A549 (cell line): ENCODE measurements around the gene CPEB4. TPM values are rescaled to one million over a fixed set of nuclear protein-coding genes. Genes with fewer than 3 reads are reported as not detected.

Experiments
- ATAC-seq, 2 experiments: fragments of 200-7000 bp in 1 of 2; fragments of >200 bp in 1 of 2; cut with Nextera tagmentation in 1 of 2; cut with Tn5 transposase in 1 of 2; 3 replicates each; pipeline versions ENCODE4 v1.8.0 to v1.9.1; 2018 to 2020; ENCODE audit warnings: mild to moderate bottlenecking in 1 of 2, moderate library complexity in 1 of 2
- CTCF ChIA-PET: fragments of 300-600 bp; sonication (Branson Sonifier 250); formaldehyde crosslinking; extraction: SDS; loops from one replicate; lab custom pipeline; 2021; ENCODE audit warnings: antibody characterized with exemption, inconsistent platforms; lab: Yijun Ruan, JAX
- POLR2A ChIA-PET: fragments of 350-600 bp; formaldehyde crosslinking; extraction: SDS; loops from one replicate; lab custom pipeline; 2021; ENCODE audit warnings: antibody characterized with exemption, inconsistent platforms; lab: Yijun Ruan, JAX
- DNase-seq, 2 experiments: peaks; one replicate each; pipeline versions ENCODE4 v3.0.0 to v3.0.0-alpha.2; 2011 to 2016; ENCODE audit warnings: low read depth in 1 of 2, low spot score in 1 of 2
- FAIRE-seq: peaks from 2 replicates; lab custom pipeline; 2011; peaks lifted over from hg19 to GRCh38; lab: Jason Lieb, UNC
- H3K27ac ChIP-seq, 2 experiments: fragments of >200 bp; sonication (Bioruptor Twin); formaldehyde crosslinking; 3 replicates each; pipeline ENCODE4 v1.5.1; 2016 to 2017
- H3K4me1 ChIP-seq: fragments of >200 bp; sonication (Bioruptor Twin); formaldehyde crosslinking; 3 replicates; pipeline ENCODE4 v1.6.1; 2016
- H3K4me2 ChIP-seq: fragments of >200 bp; sonication (Bioruptor Twin); formaldehyde crosslinking; 3 replicates; pipeline ENCODE4 v1.6.1; 2016
- H3K4me3 ChIP-seq: fragments of >200 bp; sonication (Bioruptor Twin); formaldehyde crosslinking; 3 replicates; pipeline ENCODE4 v1.5.1; 2016
- H3K9me3 ChIP-seq: fragments of >200 bp; sonication (Bioruptor Twin); formaldehyde crosslinking; 3 replicates; pipeline ENCODE4 v1.6.1; 2016
- ATOH8 ChIP-seq: fragments of 250-450 bp; sonication (Bioruptor Pico); IDR thresholded peaks from 2 replicates; pipeline ENCODE4 v1.5.0; 2020; ENCODE audit warnings: low read depth, mild to moderate bottlenecking, moderate library complexity
- BCL3 ChIP-seq: fragments of >200 bp; sonication (Bioruptor Twin); formaldehyde crosslinking; IDR thresholded peaks from 3 replicates; pipeline ENCODE4 v1.6.1; 2016
- CBX8 ChIP-seq: fragments of 200-600 bp; sonication (generic); IDR thresholded peaks from 2 replicates; pipeline ENCODE4 v1.6.1; 2016
- CEBPB ChIP-seq, 2 experiments: fragments of >200 bp in 1 of 2; sonication (Bioruptor Twin) in 1 of 2; formaldehyde crosslinking in 1 of 2; IDR thresholded peaks; 2 replicates each; pipeline ENCODE4 v1.6.1; 2012 to 2016
- CHD2 ChIP-seq: fragments of 150-350 bp; IDR thresholded peaks from 2 replicates; pipeline ENCODE4 v1.6.1; 2014; ENCODE audit warnings: low read length; ENCODE audit not compliant: partially characterized antibody
- E2F6 ChIP-seq: IDR thresholded peaks from 2 replicates; pipeline ENCODE4 v1.6.1; 2012; ENCODE audit warnings: low read depth, borderline replicate concordance
- EHF ChIP-seq: fragments of 250-450 bp; sonication (Bioruptor Pico); IDR thresholded peaks from 2 replicates; pipeline ENCODE4 v1.5.0; 2020; ENCODE audit warnings: mild to moderate bottlenecking
- EHMT2 ChIP-seq: fragments of 200-600 bp; sonication (generic); IDR thresholded peaks from 2 replicates; pipeline ENCODE4 v1.6.1; 2016; ENCODE audit warnings: antibody characterized with exemption, low read depth, mild to moderate bottlenecking, moderate library complexity
- EP300 ChIP-seq, 2 experiments: fragments of >200 bp; sonication (Bioruptor Twin); formaldehyde crosslinking; IDR thresholded peaks; 2 replicates in 1 of 2; 3 replicates in 1 of 2; pipeline ENCODE4 v1.6.1; 2016 to 2017
- ESRRA ChIP-seq: fragments of 150-350 bp; IDR thresholded peaks from 2 replicates; pipeline ENCODE4 v1.6.1; 2014; ENCODE audit warnings: mild to moderate bottlenecking, low read length, borderline replicate concordance
- FOXS1 ChIP-seq: fragments of 250-450 bp; sonication (Bioruptor Pico); IDR thresholded peaks from 2 replicates; pipeline ENCODE4 v1.5.0; 2020; ENCODE audit warnings: mild to moderate bottlenecking, moderate library complexity
- HDAC2 ChIP-seq: fragments of 200-600 bp; sonication (generic); IDR thresholded peaks from 2 replicates; pipeline ENCODE4 v1.6.1; 2016
- HEYL ChIP-seq: fragments of 250-450 bp; sonication (Bioruptor Pico); IDR thresholded peaks from 2 replicates; pipeline ENCODE4 v1.8.0; 2021; ENCODE audit warnings: mild to moderate bottlenecking, moderate library complexity
- HOXB13 ChIP-seq: fragments of 250-450 bp; sonication (Bioruptor Pico); IDR thresholded peaks from 2 replicates; pipeline ENCODE4 v1.5.0; 2020; ENCODE audit warnings: low read depth, mild to moderate bottlenecking, moderate library complexity
- JUN ChIP-seq, 2 experiments: fragments of >200 bp; sonication (Bioruptor Twin); formaldehyde crosslinking; IDR thresholded peaks; 2 replicates in 1 of 2; 3 replicates in 1 of 2; pipeline ENCODE4 v1.6.1; 2016 to 2017
- KDM1A ChIP-seq: fragments of 200-600 bp; sonication (generic); IDR thresholded peaks from 2 replicates; pipeline ENCODE4 v1.6.1; 2016; ENCODE audit warnings: low read depth, mild to moderate bottlenecking
- MAFK ChIP-seq: fragments of 450-650 bp; IDR thresholded peaks from 2 replicates; pipeline ENCODE4 v1.6.1; 2014; ENCODE audit not compliant: partially characterized antibody
- NR3C1 ChIP-seq: fragments of >200 bp; sonication (Bioruptor Twin); formaldehyde crosslinking; IDR thresholded peaks from 3 replicates; pipeline ENCODE4 v1.6.1; 2017
- PBX3 ChIP-seq: IDR thresholded peaks from 2 replicates; pipeline ENCODE4 v1.6.1; 2012
- RAD21 ChIP-seq, 2 experiments: fragments of >200 bp in 1 of 2; sonication (Bioruptor Twin) in 1 of 2; formaldehyde crosslinking in 1 of 2; IDR thresholded peaks in 1 of 2; conservative IDR thresholded peaks in 1 of 2; 2 replicates in 1 of 2; 3 replicates in 1 of 2; pipeline ENCODE4 v1.6.1; 2012 to 2018; ENCODE audit warnings: inconsistent platforms in 1 of 2
- RARB ChIP-seq: fragments of 250-450 bp; sonication (Bioruptor Pico); IDR thresholded peaks from 2 replicates; pipeline ENCODE4 v1.8.0; 2021; ENCODE audit warnings: mild to moderate bottlenecking, moderate library complexity
- REST ChIP-seq: fragments of 200-600 bp; sonication (generic); IDR thresholded peaks from 2 replicates; pipeline ENCODE4 v1.6.1; 2016; ENCODE audit warnings: antibody characterized with exemption, mild to moderate bottlenecking, moderate library complexity
- SMC3 ChIP-seq: fragments of >200 bp; sonication (Bioruptor Twin); formaldehyde crosslinking; IDR thresholded peaks from 3 replicates; pipeline ENCODE4 v1.6.1; 2018; ENCODE audit warnings: inconsistent platforms
- ZC3H11A ChIP-seq: fragments of 450-650 bp; IDR thresholded peaks from 2 replicates; pipeline ENCODE4 v1.6.1; 2014; ENCODE audit warnings: antibody characterized with exemption, mild to moderate bottlenecking
- WGBS: methylation state at CpG from one replicate; pipeline ENCODE4 v1.1.6; 2017; ENCODE audit errors: missing lambda C conversion rate; 5-methylcytosine and 5-hydroxymethylcytosine counted together
- polyA plus RNA-seq, 4 experiments: library from polyadenylated mRNA; depleted of rRNA in 3 of 4; stranded (reverse); fragments of >200 nt; fragmentation: RNase III in 1 of 4; extraction: RNeasy Plus Mini Kit Qiagen cat#74134 plus additional on column Dnase treatment in 1 of 4; gene quantifications; 2 replicates in 3 of 4; 3 replicates in 1 of 4; pipeline ENCODE4 v1.2.3, GENCODE V29; 2011 to 2017

CPEB4 gene
- polyA plus RNA-seq, 2 of the 4 experiments (the other 2 are of a cell fraction): 11.4 to 50.0 TPM

- peak overlapping the region; percentile 9; the same call in 1 of the 3 replicates for H3K4me2 ChIP-seq
- TF ChIP-seq BCL3 (no peak), HEYL (CRISPR knock-in tag) (no peak), ZC3H11A (no peak), RARB (no peak), EP300 (IDR thresholded peaks at IDR 0.05) (no peak)
- peaks cover 66% of the 10 kb centered on the region for H3K4me1 ChIP-seq
- no peak for FAIRE-seq
- ChIA-PET POLR2A (no interaction called here), CTCF (interaction anchor here (1.2 kb wide), 1 partner anchor 14 kb away, joined by 4 read pairs; no protein-coding TSS in a partner anchor)
- no peak overlapping the region for H3K4me3 ChIP-seq
- 88% methylated on average over 3 of the region's 3 CpGs for WGBS
- no peaks in the 10 kb centered on the region for H3K9me3 ChIP-seq
- no peak for ATAC-seq
- no peak for DNase-seq
- H3K27ac ChIP-seq: no peak overlapping the region
Measured at GRCh38 chr5:173920866-173921555, 32.9 kb downstream of the CPEB4 start.

GRCh38 chr5:173922527-173922926 is 34.4 kb downstream of the CPEB4 start:
- no peak for DNase-seq
- no peak for ATAC-seq
- CTCF ChIA-PET: interaction anchor here (0.8 to 1.5 kb wide), 2 partner anchors 10 to 31 kb away, joined by 3 to 5 read pairs; no protein-coding TSS in a partner anchor
- H3K4me1 ChIP-seq: peaks cover 70% of the 10 kb centered on the region
- POLR2A ChIA-PET: no interaction called here
- no peak for FAIRE-seq
- 90% methylated on average over 2 of the region's 2 CpGs for WGBS
- no peaks in the 10 kb centered on the region for H3K9me3 ChIP-seq
- TF ChIP-seq CEBPB (IDR thresholded peaks at IDR 0.05) (no peak), EHF (CRISPR knock-in tag) (no peak), ATOH8 (no peak), NR3C1 (no peak), KDM1A (no peak), HOXB13 (CRISPR knock-in tag) (no peak), E2F6 (no peak), FOXS1 (CRISPR knock-in tag) (no peak), PBX3 (no peak), ESRRA (no peak), CHD2 (no peak), REST (no peak), EHMT2 (no peak), JUN (IDR thresholded peaks at IDR 0.05) (no peak), CBX8 (no peak), MAFK (no peak), SMC3 (no peak), HDAC2 (no peak), RAD21 (conservative IDR thresholded peaks at IDR 0.05 in 1 of 2, IDR thresholded peaks at IDR 0.05 in 1 of 2) (no peak)
- no peak overlapping the region for H3K4me3 ChIP-seq
- no peak overlapping the region for H3K27ac ChIP-seq
- H3K4me2 ChIP-seq: no peak overlapping the region
